IMR-90 (cell line): ENCODE results near the gene NME7. TPM values are rescaled to one million over a fixed set of nuclear protein-coding genes. Genes with fewer than 3 reads are reported as not detected.

ENCODE experiments used
- ATAC-seq: fragments of 200-7000 bp; cut with Tn5 transposase; 2 replicates; pipeline ENCODE4 v1.9.1; 2020; ENCODE audit warnings: low read depth, mild to moderate bottlenecking, moderate library complexity
- BruUV-seq: library from RNA; stranded (reverse); fragments of 400-500 nt; replicated peaks from 2 replicates; lab custom pipeline; 2021; lab: Mats Ljungman, UMichigan
- CTCF ChIA-PET: fragments of 300-600 bp; formaldehyde crosslinking; extraction: SDS; loops from one replicate; lab custom pipeline; 2021; ENCODE audit warnings: antibody characterized with exemption; lab: Yijun Ruan, JAX
- POLR2A ChIA-PET: fragments of 300-600 bp; sonication (Branson Sonifier 250); formaldehyde crosslinking; loops from one replicate; lab custom pipeline; 2022; ENCODE audit warnings: antibody characterized with exemption; ENCODE audit not compliant: unreplicated experiment; lab: Charles Lee
- DNase-seq: peaks from one replicate; pipeline ENCODE4 v3.0.0; 2013
- H2AFZ ChIP-seq: replicated peaks from 2 replicates; pipeline ENCODE3; 2013; ENCODE audit warnings: low read length, mild to moderate bottlenecking; ENCODE audit not compliant: poor library complexity
- H2AK5ac ChIP-seq: 2 replicates; pipeline ENCODE4 v1.6.1; 2013; ENCODE audit warnings: low read depth, low read length, inconsistent platforms
- H2AK9ac ChIP-seq: replicated peaks from 2 replicates; pipeline ENCODE3; 2013; ENCODE audit warnings: mild to moderate bottlenecking, low read depth, low read length, moderate library complexity; ENCODE audit not compliant: poor library complexity
- H2BK120ac ChIP-seq: 2 replicates; pipeline ENCODE4 v1.6.1; 2013; ENCODE audit warnings: low read depth, low read length, inconsistent platforms
- H2BK15ac ChIP-seq: 3 replicates; pipeline ENCODE4 v1.6.1; 2013; ENCODE audit warnings: low read depth, low read length, inconsistent platforms
- H2BK20ac ChIP-seq: 2 replicates; pipeline ENCODE4 v1.6.1; 2013; ENCODE audit warnings: low read depth, mild to moderate bottlenecking, inconsistent platforms, low read length, moderate library complexity
- H2BK5ac ChIP-seq: 2 replicates; pipeline ENCODE4 v1.6.1; 2013; ENCODE audit warnings: mild to moderate bottlenecking, low read depth, low read length, inconsistent platforms; ENCODE audit not compliant: poor library complexity, severe bottlenecking
- H3K14ac ChIP-seq: replicated peaks from 2 replicates; pipeline ENCODE4 v1.6.1; 2013; ENCODE audit warnings: low read depth, low read length, inconsistent platforms
- H3K18ac ChIP-seq: 2 replicates; pipeline ENCODE4 v1.6.1; 2013; ENCODE audit warnings: low read depth, low read length, control low read depth
- H3K23ac ChIP-seq: 2 replicates; pipeline ENCODE4 v1.6.1; 2013; ENCODE audit warnings: low read depth, low read length, inconsistent platforms
- H3K27ac ChIP-seq: 2 replicates; pipeline ENCODE4 v1.5.1; 2013; ENCODE audit warnings: mild to moderate bottlenecking, control low read depth, low read length; ENCODE audit not compliant: insufficient read depth
- H3K27me3 ChIP-seq: 2 replicates; pipeline ENCODE4 v1.6.1; 2013; ENCODE audit warnings: low read length; ENCODE audit not compliant: control insufficient read depth, insufficient read depth
- H3K36me3 ChIP-seq: 2 replicates; pipeline ENCODE4 v1.6.1; 2013; ENCODE audit warnings: low read length, mixed read lengths; ENCODE audit not compliant: control insufficient read depth, insufficient read depth
- H3K4ac ChIP-seq: 2 replicates; pipeline ENCODE4 v1.6.1; 2013; ENCODE audit warnings: low read depth, low read length, inconsistent platforms
- H3K4me1 ChIP-seq: 2 replicates; pipeline ENCODE4 v1.6.1; 2013; ENCODE audit warnings: low read length, mixed read lengths; ENCODE audit not compliant: control insufficient read depth, insufficient read depth
- H3K4me2 ChIP-seq: 2 replicates; pipeline ENCODE4 v1.6.1; 2013; ENCODE audit warnings: low read depth, mild to moderate bottlenecking, control low read depth, low read length, moderate library complexity
- H3K4me3 ChIP-seq: 2 replicates; pipeline ENCODE4 v1.5.1; 2013; ENCODE audit warnings: low read depth, mild to moderate bottlenecking, control low read depth, low read length, moderate library complexity; ENCODE audit not compliant: insufficient read depth
- H3K56ac ChIP-seq: 2 replicates; pipeline ENCODE4 v1.6.1; 2013; ENCODE audit warnings: low read length, inconsistent platforms; ENCODE audit not compliant: insufficient read depth; ENCODE audit errors: extremely low read depth
- H3K79me1 ChIP-seq, 2 experiments: 2 replicates each; pipeline ENCODE4 v1.6.1; 2013; ENCODE audit warnings: low read length in 2 of 2, inconsistent platforms in 1 of 2, low read depth in 1 of 2
- H3K9ac ChIP-seq: 2 replicates; pipeline ENCODE4 v1.6.1; 2013; ENCODE audit warnings: low read depth, low read length, control low read depth
- H3K9me1 ChIP-seq: 2 replicates; pipeline ENCODE4 v1.6.1; 2013; ENCODE audit warnings: low read length, inconsistent platforms; ENCODE audit not compliant: insufficient read depth
- H3K9me3 ChIP-seq: 2 replicates; pipeline ENCODE4 v1.6.1; 2013; ENCODE audit warnings: low read length; ENCODE audit not compliant: control insufficient read depth, insufficient read depth
- H4K20me1 ChIP-seq: 2 replicates; pipeline ENCODE4 v1.6.1; 2013; ENCODE audit warnings: low read length, inconsistent platforms; ENCODE audit not compliant: insufficient read depth
- H4K5ac ChIP-seq: 2 replicates; pipeline ENCODE4 v1.6.1; 2013; ENCODE audit warnings: mild to moderate bottlenecking, low read depth, low read length, control low read depth
- H4K8ac ChIP-seq, 2 experiments: 2 replicates each; pipeline ENCODE4 v1.6.1; 2013; ENCODE audit warnings: low read depth in 2 of 2, low read length in 2 of 2, control low read depth in 1 of 2, inconsistent platforms in 1 of 2
- H4K91ac ChIP-seq: 2 replicates; pipeline ENCODE4 v1.6.1; 2013; ENCODE audit warnings: low read depth, low read length, inconsistent platforms; ENCODE audit not compliant: insufficient read depth
- BHLHE40 ChIP-seq: fragments of 150-350 bp; IDR thresholded peaks from 2 replicates; pipeline ENCODE4 v1.6.1; 2016; ENCODE audit warnings: mild to moderate bottlenecking, low read depth, low read length
- CEBPB ChIP-seq: IDR thresholded peaks from 2 replicates; pipeline ENCODE4 v1.6.1; 2012; ENCODE audit warnings: low read depth, low read length, improper control_type of control experiment
- CHD1 ChIP-seq: IDR thresholded peaks from 2 replicates; pipeline ENCODE4 v1.6.1; 2012; ENCODE audit warnings: low read depth, low read length, improper control_type of control experiment
- CTCF ChIP-seq: conservative IDR thresholded peaks from 2 replicates; pipeline ENCODE4 v1.5.1; 2012; ENCODE audit warnings: mild to moderate bottlenecking, low read depth, low read length, improper control_type of control experiment
- ELK1 ChIP-seq: fragments of 150-350 bp; IDR thresholded peaks from 2 replicates; pipeline ENCODE4 v1.6.1; 2016; ENCODE audit warnings: low read depth, mild to moderate bottlenecking, low read length, moderate library complexity, borderline replicate concordance
- FOS ChIP-seq: fragments of 150-350 bp; IDR thresholded peaks from 2 replicates; pipeline ENCODE4 v1.6.1; 2016; ENCODE audit warnings: low read depth, low read length
- MAFK ChIP-seq: IDR thresholded peaks from 2 replicates; pipeline ENCODE4 v1.6.1; 2012; ENCODE audit warnings: low read depth, low read length, improper control_type of control experiment
- MAZ ChIP-seq: IDR thresholded peaks from 2 replicates; pipeline ENCODE4 v1.6.1; 2012; ENCODE audit warnings: low read depth, mild to moderate bottlenecking, low read length, improper control_type of control experiment, moderate library complexity, borderline replicate concordance
- MXI1 ChIP-seq: IDR thresholded peaks from 2 replicates; pipeline ENCODE4 v1.6.1; 2012; ENCODE audit warnings: low read depth, mild to moderate bottlenecking, low read length, moderate library complexity, borderline replicate concordance
- NFE2L2 ChIP-seq: fragments of 150-350 bp; IDR thresholded peaks from 2 replicates; pipeline ENCODE4 v1.6.1; 2016; ENCODE audit warnings: low read depth, mild to moderate bottlenecking, low read length
- POLR2A ChIP-seq: IDR thresholded peaks from 2 replicates; pipeline ENCODE4 v1.6.1; 2012; ENCODE audit warnings: mild to moderate bottlenecking, low read depth, low read length
- RAD21 ChIP-seq: IDR thresholded peaks from 2 replicates; pipeline ENCODE4 v1.6.1; 2012; ENCODE audit warnings: low read length, improper control_type of control experiment
- RCOR1 ChIP-seq: IDR thresholded peaks from 2 replicates; pipeline ENCODE4 v1.6.1; 2012; ENCODE audit warnings: mild to moderate bottlenecking, low read length, improper control_type of control experiment; ENCODE audit not compliant: insufficient replicate concordance
- RFX5 ChIP-seq: IDR thresholded peaks from 2 replicates; pipeline ENCODE4 v1.8.0; 2012; ENCODE audit warnings: low read depth, mild to moderate bottlenecking, low read length, moderate library complexity
- SMC3 ChIP-seq: fragments of 150-350 bp; IDR thresholded peaks from 2 replicates; pipeline ENCODE4 v1.6.1; 2016; ENCODE audit warnings: low read depth, mild to moderate bottlenecking, antibody characterized with exemption, low read length, moderate library complexity
- WGBS, 2 experiments: methylation state at CpG; one replicate each; pipeline versions ENCODE4 v1.1.5 to v1.1.7; 2013; ENCODE audit warnings: missing lambda C conversion rate in 2 of 2; ENCODE audit not compliant: insufficient read length in 1 of 2; ENCODE audit errors: extremely low coverage in 2 of 2; 5-methylcytosine and 5-hydroxymethylcytosine counted together
- dilution Hi-C: fragments of 300-500 bp; cut with HindIII; formaldehyde crosslinking; loops from one replicate; pipeline ENCODE4 v1.14.3; 2018; ENCODE audit warnings: low sequenced_read_pairs; ENCODE audit not compliant: unreplicated experiment
- in situ Hi-C: fragments of 300-500 bp; cut with MboI; formaldehyde crosslinking; loops from 3 replicates; pipeline ENCODE4 v1.14.3; 2019; ENCODE audit warnings: low sequenced_read_pairs, inconsistent platforms, mixed read lengths
- intact Hi-C: fragments of 100-400 bp; cut with micrococcal nuclease; formaldehyde crosslinking; loops from 2 replicates; pipeline ENCODE4 v1.10.0; 2022
- polyA plus RNA-seq, 3 experiments: library from polyadenylated mRNA; depleted of rRNA; stranded (reverse); fragments of >200 nt; gene quantifications; 2 replicates each; pipeline ENCODE4 v1.2.3, GENCODE V29; 2012; ENCODE audit warnings: low replicate concordance in 1 of 3
- total RNA-seq: library from RNA; depleted of rRNA; stranded (reverse); fragments of >200 nt; gene quantifications from 2 replicates; pipeline ENCODE4 v1.2.3, GENCODE V29; 2012
- TF ChIP-seq, protein P1 (sequence below): fragments of 150-350 bp; IDR thresholded peaks from 2 replicates; pipeline ENCODE4 v1.6.1; 2017; ENCODE audit warnings: mild to moderate bottlenecking, antibody characterized with exemption, low read length, low read depth

Gene NME7
- total and polyA plus RNA-seq, 2 of the 4 experiments (the other 2 are of a cell fraction), result 18.3 to 22.4 TPM

DNA sequence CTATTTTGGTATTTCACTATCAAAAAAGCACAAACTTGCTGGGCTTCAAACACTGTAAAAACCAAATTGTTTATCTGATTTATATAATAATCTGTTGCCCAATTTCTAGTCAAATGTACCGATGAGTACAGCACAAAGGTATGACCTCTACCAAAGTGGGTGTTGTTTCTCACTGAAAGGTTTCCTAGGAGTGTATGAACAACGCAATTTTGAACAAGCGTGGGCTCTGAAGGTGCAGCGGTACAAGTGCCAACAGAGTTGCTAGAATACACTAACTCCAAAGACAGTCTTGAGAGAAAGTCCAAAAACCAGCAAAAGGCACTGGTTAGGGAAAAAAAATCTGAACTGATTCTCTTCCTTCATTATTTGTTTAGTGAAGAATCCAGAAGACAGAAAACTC, 130.7 kb downstream of the NME7 start:
- Histone ChIP-seq H2BK20ac (no peak overlapping the region), H3K14ac (no peak overlapping the region), H3K79me1 (no peaks in the 10 kb centered on the region), H2AK9ac (no peak overlapping the region), H3K4me2 (no peak overlapping the region), H2BK5ac (no peak overlapping the region), H4K5ac (no peak overlapping the region), H3K18ac (no peak overlapping the region), H3K9me1 (no peaks in the 10 kb centered on the region), H3K23ac (no peak overlapping the region), H3K9me3 (no peaks in the 10 kb centered on the region), H4K8ac (no peak overlapping the region), H2AK5ac (no peak overlapping the region), H3K27me3 (no peaks in the 10 kb centered on the region), H3K36me3 (no peaks in the 10 kb centered on the region), H3K56ac (no peak overlapping the region), H2BK15ac (no peak overlapping the region), H2AFZ (no peak overlapping the region), H3K4ac (no peak overlapping the region), H3K9ac (no peak overlapping the region), H2BK120ac (no peak overlapping the region), H3K27ac (no peak overlapping the region), H3K4me3 (no peak overlapping the region), H3K4me1 (peaks cover 2% of the 10 kb centered on the region; the same call in 1 of the 2 replicates), H4K20me1 (no peaks in the 10 kb centered on the region), H4K91ac (no peak overlapping the region)
- no TSS peak for BruUV-seq
- no peak for DNase-seq
- in situ Hi-C loops (no loop called here), dilution Hi-C loops (no loop called here), intact Hi-C loops (no loop called here)
- CTCF ChIA-PET, result no interaction called here
- POLR2A ChIA-PET, result no interaction called here
- TF ChIP-seq ELK1, result no peak
- TF ChIP-seq CTCF, result no peak
- TF ChIP-seq POLR2A, result no peak
- TF ChIP-seq FOS, result no peak
- no peak for TF ChIP-seq NFE2L2
- no peak for TF ChIP-seq RCOR1
- no peak for TF ChIP-seq CEBPB
- TF ChIP-seq BHLHE40, result no peak
- TF ChIP-seq MAFK, result no peak
- TF ChIP-seq CHD1, result no peak
- TF ChIP-seq MAZ, result no peak
- no peak for TF ChIP-seq RAD21
- TF ChIP-seq MXI1, result no peak
- TF ChIP-seq SMC3, result no peak
- no peak for TF ChIP-seq RFX5
- TF ChIP-seq, protein P1, sequence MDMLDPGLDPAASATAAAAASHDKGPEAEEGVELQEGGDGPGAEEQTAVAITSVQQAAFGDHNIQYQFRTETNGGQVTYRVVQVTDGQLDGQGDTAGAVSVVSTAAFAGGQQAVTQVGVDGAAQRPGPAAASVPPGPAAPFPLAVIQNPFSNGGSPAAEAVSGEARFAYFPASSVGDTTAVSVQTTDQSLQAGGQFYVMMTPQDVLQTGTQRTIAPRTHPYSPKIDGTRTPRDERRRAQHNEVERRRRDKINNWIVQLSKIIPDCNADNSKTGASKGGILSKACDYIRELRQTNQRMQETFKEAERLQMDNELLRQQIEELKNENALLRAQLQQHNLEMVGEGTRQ, result no peak
- ATAC-seq, result no peak
- WGBS, 2 experiments, result no CpG with 5 or more reads among the region's 4 CpGs
